Ramos (cell line): ENCODE results near the gene OTUD5.
"Not testable (repeated sequence)": the region's sequence is repeated elsewhere in the genome, so short reads cannot be mapped to it uniquely, and the experiment has no call there.

Experiments
- in situ Hi-C: fragments of 300-500 bp; cut with MboI; formaldehyde crosslinking; loops from one replicate; pipeline ENCODE4 v1.14.3; 2022; ENCODE audit warnings: low sequenced_read_pairs; ENCODE audit not compliant: unreplicated experiment

OTUD5 gene

GRCh38 chrX:48957477-48957826 lies at the start of gene OTUD5:
Gene OTUD5 (minus strand): TSS chrX:48957607. CDS start chrX:48957570, 37 bp downstream.
- in situ Hi-C loops = no loop called here

GRCh38 chrX:49003696-49004095 lies 46.3 kb upstream of the OTUD5 start:
- in situ Hi-C loops = no loop called here

- in situ Hi-C loops = no loop called here
Observed at GRCh38 chrX:49002091-49002935, 44.9 kb upstream of the OTUD5 start, which contains the start of gene GRIPAP1. Gene GRIPAP1 (minus strand): TSS chrX:49002264. CDS start chrX:49002229, 35 bp downstream.

GRCh38 chrX:49001521-49002090 lies 44.2 kb upstream of the OTUD5 start:
- in situ Hi-C loops = no loop called here

- in situ Hi-C loops = no loop called here
Observed at GRCh38 chrX:49000636-49001035, 43.2 kb upstream of the OTUD5 start.

GRCh38 chrX:48999030-48999429 lies 41.6 kb upstream of the OTUD5 start:
- in situ Hi-C loops = no loop called here

- in situ Hi-C loops = no loop called here
Observed at GRCh38 chrX:48998391-48998790, 41.0 kb upstream of the OTUD5 start.

- in situ Hi-C loops = no loop called here
Observed at GRCh38 chrX:48997865-48998264, 40.5 kb upstream of the OTUD5 start.

GRCh38 chrX:48997455-48997854 lies 40.0 kb upstream of the OTUD5 start:
- in situ Hi-C loops = no loop called here

- in situ Hi-C loops = no loop called here
Observed at GRCh38 chrX:48996969-48997368, 39.6 kb upstream of the OTUD5 start.

- in situ Hi-C loops = no loop called here
Observed at GRCh38 chrX:48992341-48992740, 34.9 kb upstream of the OTUD5 start.

GRCh38 chrX:48989483-48989882 lies 32.1 kb upstream of the OTUD5 start:
- in situ Hi-C loops = no loop called here

- in situ Hi-C loops = no loop called here
Observed at GRCh38 chrX:48983896-48984295, 26.5 kb upstream of the OTUD5 start.

- in situ Hi-C loops = no loop called here
Observed at GRCh38 chrX:48983081-48983480, 25.7 kb upstream of the OTUD5 start.

- in situ Hi-C loops = no loop called here
Observed at GRCh38 chrX:48981178-48981577, 23.8 kb upstream of the OTUD5 start.

GRCh38 chrX:48980341-48980740 lies 22.9 kb upstream of the OTUD5 start:
- in situ Hi-C loops = not testable (repeated sequence)

GRCh38 chrX:48978226-48978625 lies 20.8 kb upstream of the OTUD5 start:
- in situ Hi-C loops = no loop called here

- in situ Hi-C loops = no loop called here
Observed at GRCh38 chrX:48976086-48976485, 18.7 kb upstream of the OTUD5 start.

- in situ Hi-C loops = no loop called here
Observed at GRCh38 chrX:48975541-48975940, 18.1 kb upstream of the OTUD5 start.

- in situ Hi-C loops = no loop called here
Observed at GRCh38 chrX:48975041-48975440, 17.6 kb upstream of the OTUD5 start.

- in situ Hi-C loops = no loop called here
Observed at GRCh38 chrX:48974574-48974973, 17.2 kb upstream of the OTUD5 start.

- in situ Hi-C loops = no loop called here
Observed at GRCh38 chrX:48974033-48974432, 16.6 kb upstream of the OTUD5 start.
